Cerebellar cortex (tissue), 1 donor: ENCODE measurements around the gene SLC44A4.
A peak's percentile ranks its signal among the peaks of the same experiment; 100 is the strongest.
"Not testable (repeated sequence)": the region's sequence is repeated elsewhere in the genome, so short reads cannot be mapped to it uniquely, and the experiment has no call there.

ENCODE experiments used
- DNase-seq: peaks from one replicate; pipeline ENCODE4 v3.0.0-alpha.2; 2015; ENCODE audit warnings: low spot score

The SLC44A4 gene

DNA sequence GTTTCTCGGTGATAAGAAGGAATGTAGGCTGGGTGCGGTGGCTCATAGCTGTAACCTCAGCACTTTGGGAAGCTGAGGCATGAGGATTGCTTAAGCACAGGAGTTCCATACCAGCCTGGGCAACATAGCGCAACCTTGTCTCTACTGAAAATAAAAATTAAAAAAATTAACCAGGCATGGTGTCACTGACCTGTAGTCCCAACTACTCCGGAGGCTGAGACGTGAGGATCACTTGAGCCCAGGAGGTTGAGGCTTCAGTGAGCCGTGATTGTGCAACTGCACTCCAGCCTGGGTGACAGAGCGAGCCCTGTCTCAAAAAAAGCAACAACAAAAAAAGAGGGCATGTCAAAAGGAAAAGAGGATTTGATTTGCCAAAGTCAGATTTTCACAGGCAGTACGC is 20.1 kb downstream of the SLC44A4 start:
- DNase-seq, result no peak

DNA sequence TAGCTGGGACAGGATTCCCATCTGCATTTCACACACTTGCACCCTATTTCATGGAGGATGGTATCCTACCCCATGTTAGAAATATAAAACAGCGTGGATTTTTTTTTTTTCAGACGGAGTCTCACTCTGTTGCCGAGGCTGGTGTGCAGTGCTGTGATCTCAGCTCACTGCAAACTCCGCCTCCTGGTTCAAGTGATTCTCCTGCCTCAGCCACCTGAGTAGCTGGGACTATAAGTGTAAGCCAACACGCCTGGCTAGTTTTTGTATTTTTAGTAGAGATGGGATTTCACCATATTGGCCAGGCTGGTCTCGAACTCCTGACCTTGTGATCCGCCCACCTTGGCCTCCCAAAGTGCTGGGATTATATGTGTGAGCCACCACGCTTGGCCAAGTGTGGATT is 21.0 kb downstream of the SLC44A4 start:
- DNase-seq, result not testable (repeated sequence)

GRCh38 chr6:31851980-31852718 is 26.6 kb downstream of the SLC44A4 start:
- not testable (repeated sequence) for DNase-seq

DNA sequence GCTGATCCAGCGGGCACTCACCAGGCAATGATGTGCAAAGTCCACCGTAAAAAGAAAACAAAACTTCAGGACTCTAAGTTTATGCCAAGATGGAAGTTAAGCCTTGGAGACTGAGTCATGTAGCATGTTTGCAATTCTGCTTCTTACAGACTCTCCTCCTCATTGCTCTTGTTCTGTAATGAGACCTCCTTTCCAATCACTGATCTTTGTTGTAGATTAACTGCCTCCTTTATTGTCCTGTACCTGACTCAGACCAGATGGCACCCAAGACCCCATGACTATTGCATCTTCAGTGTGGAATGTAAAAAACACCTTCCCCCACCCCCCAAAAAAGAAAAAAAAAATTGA is 27.3 kb downstream of the SLC44A4 start:
- no peak for DNase-seq

DNA sequence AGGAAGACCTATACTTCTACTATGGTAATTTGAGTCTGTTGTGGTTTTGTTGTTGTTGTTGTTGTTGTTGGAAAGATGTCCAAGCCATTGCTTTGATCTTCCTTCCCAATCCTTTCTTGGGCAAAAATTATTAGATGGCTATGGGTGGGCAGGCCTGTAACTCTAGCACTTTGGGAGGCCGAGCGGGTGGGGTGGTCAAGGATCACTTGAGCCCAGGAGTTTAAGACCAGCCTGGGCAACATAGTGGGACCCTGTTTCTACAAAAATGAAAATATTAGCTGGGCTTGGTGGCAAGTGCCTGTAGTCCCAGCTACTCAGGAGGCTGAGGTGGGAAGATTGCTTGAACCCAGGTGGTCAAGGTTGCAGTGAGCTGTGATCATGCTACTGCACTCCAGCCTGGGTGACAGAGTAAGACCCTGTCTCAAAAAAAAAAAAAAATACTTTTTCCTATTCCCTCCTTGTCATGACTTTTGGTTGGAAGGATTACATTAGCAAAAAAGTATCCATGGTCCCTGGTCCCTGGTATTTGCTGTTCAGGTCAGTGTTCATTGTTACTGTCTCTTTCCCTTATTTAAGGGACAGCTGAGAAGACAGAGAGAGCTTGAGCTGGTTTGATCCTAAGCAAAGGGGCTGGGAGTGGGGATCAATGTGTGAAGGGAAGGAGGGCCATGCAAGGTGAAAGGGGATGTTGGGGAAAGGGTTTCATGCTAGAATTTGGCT is 27.9 kb downstream of the SLC44A4 start:
- no peak for DNase-seq

DNA sequence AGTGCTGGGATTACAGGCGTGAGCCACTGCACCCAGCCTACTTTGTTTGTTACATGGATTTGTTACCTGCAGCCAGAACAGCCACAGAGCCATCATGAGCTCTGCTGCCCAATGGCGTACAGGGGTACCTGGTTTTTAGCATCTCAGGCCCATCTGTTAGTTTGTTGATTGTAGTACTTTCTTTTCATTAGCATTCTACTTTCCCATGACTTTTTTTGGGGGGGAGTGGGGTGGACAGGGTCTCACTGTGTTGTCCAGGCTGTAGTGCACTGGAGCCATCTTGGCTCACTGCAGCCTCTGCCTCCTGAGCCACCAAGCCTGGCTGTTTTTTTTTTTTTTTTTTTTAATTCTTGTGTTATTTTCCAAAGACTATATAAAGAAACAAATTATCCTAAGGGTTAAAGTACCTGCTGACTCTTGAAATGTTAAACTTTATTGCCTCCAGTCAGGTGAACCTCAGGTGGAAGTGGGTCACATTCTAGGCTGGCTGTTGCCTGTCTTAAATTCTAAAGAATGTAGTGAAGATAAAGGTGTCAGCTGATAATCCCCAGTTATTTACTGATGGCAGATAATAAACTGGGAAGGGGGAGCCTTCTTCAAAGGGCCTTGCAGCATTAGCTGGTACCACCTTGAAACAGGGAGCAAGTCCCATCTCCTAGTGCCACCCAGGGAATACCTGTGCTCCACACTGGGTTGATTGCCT is 31.4 kb downstream of the SLC44A4 start:
- DNase-seq, result no peak

DNA sequence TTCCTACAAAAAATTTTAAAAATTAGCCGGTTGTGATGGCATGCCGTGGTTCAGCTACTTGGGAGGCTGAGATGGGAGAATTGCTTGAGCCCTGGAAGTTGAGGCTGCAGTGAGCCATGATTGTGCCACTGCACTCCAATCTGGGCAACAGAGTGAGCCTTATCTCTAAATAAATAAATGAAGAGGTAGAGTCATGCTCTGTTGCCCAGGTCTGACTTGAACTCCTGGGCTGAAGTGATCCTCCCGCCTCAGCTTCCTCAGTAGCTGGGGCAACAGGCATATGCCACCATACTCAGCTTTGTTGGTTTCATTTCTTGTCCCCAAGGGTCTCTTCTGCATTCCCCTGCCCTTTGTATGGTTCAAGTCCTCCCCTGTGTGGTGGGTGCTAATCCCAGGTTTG is 34.3 kb downstream of the SLC44A4 start:
- DNase-seq, result no peak

DNA sequence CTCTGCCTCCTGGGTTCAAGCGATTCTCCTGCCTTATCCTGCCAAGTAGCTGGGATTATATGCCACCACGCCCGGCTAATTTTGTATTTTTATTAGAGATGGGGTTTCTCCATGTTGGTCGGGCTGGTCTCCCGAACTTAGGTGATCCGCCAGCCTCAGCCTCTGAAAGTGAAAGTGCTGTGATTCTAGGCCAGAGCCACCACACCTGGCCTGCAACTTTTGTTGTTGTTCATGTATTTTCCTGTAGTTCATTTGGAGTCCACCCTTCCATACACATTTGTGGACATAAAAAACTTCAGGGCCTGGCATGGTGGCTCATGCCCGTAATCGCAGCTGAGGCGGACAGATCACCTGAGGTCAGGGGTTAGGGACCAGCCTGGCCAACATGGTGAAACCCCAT is 36.7 kb downstream of the SLC44A4 start:
- DNase-seq, result no peak

GRCh38 chr6:31839779-31840126 is 39.0 kb downstream of the SLC44A4 start:
- not testable (repeated sequence) for DNase-seq

DNA sequence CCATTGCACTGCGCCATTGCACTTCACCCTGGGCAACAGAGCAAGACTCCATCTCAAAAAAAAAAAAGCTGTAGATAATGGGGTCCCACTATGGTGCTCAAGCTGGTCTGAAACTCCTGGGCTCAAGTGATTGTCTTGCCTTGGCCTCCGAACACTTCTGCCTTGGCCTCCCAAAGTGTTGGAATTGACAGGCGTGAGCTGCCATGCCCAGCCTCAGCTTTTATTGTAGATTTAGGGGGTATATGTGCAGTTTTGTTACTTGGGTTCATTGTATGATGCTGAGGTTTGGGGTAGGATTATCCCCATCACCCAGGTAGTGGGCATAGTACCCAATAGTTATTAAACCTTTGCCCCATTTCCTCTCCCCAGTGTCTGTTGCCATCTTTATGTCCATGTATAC is 39.8 kb downstream of the SLC44A4 start:
- no peak for DNase-seq

GRCh38 chr6:31838114-31838553 is 40.7 kb downstream of the SLC44A4 start:
- DNase-seq, result not testable (repeated sequence)

DNA sequence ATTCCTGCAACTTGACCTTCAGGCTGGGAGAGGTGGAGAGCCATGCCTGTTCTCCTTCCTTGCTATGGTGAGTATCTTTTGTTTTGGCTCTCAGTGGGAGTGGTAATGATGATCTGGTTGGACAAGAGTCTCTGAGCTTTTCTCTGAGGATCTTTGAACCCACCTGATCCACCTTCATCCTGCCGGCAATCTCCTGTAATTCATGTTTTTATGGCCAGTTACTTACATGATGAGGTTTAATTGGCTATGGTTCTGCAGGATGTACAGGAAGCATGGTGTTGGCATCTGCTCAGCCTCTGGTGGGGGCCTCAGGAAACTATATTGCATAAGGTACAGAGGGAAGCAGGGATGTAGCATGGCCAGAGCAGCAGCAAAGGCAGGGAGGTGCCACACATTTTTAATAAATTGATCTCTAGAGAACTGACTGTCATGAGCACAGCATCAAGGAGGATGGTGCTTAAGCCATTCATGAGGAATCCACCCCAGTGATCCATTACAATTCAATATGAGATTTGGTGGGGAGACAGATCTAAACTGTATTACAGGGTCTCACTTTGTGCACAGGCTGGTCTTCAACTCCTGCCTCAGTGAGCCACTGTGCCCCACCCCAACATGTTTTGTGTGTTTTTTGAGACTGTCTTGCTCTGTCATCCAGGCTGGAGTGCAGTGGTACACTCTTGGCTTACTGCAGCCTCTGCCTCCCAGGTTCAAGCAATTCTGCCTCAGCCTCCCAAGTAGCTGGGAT is 41.3 kb downstream of the SLC44A4 start:
- no peak for DNase-seq

DNA sequence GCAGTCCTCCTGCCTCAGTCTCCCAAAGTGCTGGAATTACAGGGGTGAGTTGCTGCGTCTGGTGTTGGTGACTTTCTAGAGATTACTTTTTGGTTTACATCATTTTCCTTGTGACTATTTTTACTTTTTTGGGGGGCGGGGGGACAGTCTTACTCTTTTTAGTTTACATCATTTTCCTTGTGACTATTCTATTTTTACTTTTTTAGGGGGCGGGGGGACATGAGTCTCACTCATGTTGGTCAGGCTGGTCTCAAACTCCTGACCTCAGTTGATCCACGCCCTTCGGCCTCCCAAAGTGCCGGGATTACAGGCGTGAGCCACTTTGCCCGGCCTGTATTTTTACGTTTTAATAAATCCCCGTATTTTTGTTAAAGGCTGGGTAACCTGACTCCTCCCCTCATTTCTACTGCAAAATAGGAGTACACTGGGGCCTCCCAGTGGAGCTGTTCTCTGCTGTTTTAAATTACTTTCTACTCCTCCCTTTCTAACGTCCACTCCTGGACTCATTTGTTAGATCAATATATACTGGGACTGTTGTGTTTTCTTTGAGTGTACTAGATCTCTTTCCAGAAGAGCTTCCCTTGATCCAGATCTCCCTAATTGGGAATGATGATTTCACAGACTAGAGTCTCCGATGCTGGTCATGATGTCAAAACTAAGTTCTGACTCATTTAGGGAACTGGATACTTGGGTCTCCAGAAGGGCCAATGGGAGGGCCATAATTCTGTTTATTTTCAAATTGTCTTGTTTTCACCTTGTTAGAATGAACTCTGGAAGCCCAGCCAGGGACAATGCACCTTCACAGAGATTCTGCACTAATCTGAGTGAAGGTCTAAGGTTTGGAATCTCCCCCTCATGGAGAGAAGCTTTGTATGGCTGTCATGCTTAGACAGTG is 42.1 kb downstream of the SLC44A4 start:
- DNase-seq, result no peak

DNA sequence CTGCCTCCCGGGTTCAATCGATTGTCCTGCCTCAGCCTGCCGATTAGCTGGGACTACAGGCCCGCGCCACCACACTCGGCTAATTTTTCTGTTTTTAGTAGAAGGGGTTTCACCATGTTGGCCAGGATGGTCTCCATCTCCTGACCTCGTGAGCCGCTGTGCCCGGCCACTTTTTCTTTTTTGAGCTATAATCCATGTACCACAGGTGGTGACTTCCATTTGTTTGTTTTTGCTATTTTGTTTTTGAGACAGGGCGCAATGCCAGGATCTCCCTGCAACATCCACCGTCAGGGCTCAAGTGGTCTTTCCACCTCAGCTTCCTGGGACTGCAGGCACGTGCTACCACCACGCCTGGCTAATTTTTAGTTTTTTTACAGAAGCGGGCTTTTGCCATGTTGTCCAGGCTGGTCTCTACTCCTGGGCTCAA is 42.7 kb downstream of the SLC44A4 start:
- no peak for DNase-seq

- DNase-seq, result peak; percentile 89
Observed at GRCh38 chr6:31834367-31835250, 44.2 kb downstream of the SLC44A4 start.

- DNase-seq, result no peak
Observed at GRCh38 chr6:31831350-31832215, 47.2 kb downstream of the SLC44A4 start.

DNA sequence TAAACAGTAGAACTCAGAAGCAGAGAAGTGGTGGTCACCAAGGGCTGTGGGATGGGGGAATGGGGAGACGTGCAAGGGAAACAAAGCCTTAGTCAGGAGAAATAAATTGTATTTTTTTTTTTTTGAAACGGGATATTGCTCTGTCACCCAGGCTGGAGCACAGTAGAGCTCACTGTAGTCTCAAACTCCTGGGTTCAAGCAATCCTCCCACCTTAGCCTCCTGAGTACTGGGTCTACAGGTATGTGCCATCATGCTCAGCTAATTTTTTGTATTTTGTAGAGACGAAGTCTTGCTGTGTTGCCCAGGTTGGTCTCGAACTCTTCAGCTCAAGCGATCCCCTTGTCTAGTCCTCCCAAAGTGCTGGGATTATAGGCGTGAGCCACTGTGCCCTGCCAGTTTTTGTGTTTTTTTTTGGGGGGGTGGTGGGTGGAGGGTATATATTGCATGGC is 47.9 kb downstream of the SLC44A4 start:
- no peak for DNase-seq

DNA sequence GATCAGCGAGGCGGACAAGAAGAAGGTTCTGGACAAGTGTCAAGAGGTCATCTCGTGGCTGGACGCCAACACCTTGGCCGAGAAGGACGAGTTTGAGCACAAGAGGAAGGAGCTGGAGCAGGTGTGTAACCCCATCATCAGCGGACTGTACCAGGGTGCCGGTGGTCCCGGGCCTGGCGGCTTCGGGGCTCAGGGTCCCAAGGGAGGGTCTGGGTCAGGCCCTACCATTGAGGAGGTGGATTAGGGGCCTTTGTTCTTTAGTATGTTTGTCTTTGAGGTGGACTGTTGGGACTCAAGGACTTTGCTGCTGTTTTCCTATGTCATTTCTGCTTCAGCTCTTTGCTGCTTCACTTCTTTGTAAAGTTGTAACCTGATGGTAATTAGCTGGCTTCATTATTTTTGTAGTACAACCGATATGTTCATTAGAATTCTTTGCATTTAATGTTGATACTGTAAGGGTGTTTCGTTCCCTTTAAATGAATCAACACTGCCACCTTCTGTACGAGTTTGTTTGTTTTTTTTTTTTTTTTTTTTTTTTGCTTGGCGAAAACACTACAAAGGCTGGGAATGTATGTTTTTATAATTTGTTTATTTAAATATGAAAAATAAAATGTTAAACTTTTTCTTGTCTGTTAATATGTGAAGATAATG is 49.0 kb downstream of the SLC44A4 start:
- peak; percentile 82 for DNase-seq
